Measurements from ENCODE around the gene SLC2A11.

DNA sequence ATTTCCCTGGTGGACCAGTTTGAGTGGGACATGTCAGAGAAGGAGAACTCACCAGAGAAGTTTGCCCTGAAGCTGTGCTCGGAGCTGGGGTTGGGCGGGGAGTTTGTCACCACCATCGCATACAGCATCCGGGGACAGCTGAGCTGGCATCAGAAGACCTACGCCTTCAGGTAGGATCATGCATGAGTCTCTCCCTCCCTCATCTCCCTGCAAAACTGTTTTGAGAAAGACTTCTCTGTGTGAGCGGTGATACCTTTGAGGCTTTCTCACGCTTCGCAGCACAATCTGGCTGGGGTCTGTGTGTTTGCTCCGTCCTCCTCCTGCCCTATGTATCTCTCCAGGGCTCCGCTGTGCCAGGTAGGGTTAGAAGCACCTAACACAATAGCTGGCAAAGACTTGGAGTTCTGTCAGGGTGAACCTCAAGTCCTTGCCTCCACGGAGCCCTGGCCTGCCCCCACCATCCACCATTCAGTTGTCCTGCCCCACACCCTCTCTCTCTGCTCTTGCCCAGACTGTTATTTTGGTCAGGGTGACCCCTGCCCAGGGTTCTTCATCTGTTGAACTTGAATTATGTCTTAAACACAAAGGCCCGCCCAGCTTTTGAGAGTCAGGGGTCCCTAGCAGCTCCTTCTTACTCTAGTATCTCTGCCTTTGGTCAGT is 32.3 kb upstream of the SLC2A11 start:
- TF ChIP-seq, protein P1, sequence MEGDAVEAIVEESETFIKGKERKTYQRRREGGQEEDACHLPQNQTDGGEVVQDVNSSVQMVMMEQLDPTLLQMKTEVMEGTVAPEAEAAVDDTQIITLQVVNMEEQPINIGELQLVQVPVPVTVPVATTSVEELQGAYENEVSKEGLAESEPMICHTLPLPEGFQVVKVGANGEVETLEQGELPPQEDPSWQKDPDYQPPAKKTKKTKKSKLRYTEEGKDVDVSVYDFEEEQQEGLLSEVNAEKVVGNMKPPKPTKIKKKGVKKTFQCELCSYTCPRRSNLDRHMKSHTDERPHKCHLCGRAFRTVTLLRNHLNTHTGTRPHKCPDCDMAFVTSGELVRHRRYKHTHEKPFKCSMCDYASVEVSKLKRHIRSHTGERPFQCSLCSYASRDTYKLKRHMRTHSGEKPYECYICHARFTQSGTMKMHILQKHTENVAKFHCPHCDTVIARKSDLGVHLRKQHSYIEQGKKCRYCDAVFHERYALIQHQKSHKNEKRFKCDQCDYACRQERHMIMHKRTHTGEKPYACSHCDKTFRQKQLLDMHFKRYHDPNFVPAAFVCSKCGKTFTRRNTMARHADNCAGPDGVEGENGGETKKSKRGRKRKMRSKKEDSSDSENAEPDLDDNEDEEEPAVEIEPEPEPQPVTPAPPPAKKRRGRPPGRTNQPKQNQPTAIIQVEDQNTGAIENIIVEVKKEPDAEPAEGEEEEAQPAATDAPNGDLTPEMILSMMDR (IDR thresholded peaks at IDR 0.05) = no peak
- no peak for TF ChIP-seq POLR2A (IDR thresholded peaks at IDR 0.05)

Measured in suprapubic skin (tissue), 3 donors.